GM21526 (cell line): ENCODE data around the gene NTM.

Experiments
- ATAC-seq: cut with Tn5 transposase; IDR thresholded peaks from one replicate; pipeline ENCODE4 v1.9.1; 2021; ENCODE audit warnings: moderate library complexity; ENCODE audit not compliant: unreplicated experiment, low FRiP score

The NTM gene

DNA sequence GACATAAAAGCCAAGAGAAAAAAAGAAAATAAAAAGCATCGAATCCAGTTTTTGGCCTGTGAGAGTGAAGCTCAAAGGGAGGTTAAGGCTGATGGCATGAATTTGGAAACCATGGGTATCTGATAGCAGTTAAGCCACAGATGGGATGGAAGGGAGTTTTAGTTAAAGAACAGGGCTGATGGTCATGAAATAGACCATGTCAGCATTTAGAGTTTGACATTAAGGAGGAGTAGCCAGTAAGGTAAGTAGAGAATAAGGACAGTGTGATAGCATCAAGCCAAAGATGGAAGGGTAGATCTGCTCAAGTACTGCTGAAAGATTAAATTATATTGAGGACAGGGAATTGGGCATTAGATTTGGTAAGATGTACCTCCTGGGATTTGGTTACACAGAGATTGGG lies 826.5 kb downstream of the NTM start:
- no peak for ATAC-seq

DNA sequence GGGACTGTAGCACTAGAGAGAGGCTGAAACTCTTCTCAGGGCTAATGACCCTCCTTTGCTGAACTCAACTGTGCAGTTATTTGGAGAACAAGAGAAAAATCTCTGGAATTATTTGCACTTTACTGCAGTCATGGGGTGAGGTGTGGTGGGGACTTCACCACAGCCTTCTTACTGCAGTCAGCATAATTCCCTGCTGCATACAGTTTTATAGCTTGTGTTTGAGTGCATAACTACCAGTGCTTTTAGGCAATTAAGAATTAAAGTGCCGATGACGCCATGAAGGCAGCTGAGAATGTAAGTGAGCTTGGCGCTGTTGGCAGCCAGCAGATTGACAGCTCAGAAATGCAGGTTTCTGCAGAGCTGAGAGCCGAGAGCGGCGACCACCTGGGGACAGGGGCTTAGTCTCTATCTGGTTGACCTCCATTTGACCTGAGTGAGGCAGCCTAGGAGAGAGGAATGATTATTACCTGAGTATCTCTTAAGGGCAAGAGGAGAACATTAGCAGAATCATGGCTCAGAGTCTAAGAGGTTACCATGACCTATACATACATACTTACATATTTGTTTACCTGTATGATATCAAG lies 830.0 kb downstream of the NTM start:
- no peak for ATAC-seq

DNA sequence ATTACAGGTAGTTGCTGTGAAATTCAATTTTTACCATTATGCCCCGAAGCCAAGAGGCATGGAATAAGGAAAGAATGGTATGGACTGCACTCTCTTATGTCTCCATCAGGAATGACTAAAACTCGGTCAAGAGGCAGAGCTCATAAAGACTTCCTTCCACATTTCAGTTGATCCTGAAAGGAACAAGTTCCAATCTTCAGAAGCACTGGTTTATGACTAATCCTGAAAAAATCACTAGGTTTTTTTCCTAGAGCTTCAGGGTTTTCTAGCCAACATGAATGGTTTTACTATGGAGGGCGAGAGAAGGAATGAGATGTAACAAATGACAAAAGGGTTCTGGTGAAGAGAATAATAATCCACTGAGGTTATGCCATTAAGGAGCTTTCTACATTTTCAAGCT lies 832.2 kb downstream of the NTM start:
- no peak for ATAC-seq

DNA sequence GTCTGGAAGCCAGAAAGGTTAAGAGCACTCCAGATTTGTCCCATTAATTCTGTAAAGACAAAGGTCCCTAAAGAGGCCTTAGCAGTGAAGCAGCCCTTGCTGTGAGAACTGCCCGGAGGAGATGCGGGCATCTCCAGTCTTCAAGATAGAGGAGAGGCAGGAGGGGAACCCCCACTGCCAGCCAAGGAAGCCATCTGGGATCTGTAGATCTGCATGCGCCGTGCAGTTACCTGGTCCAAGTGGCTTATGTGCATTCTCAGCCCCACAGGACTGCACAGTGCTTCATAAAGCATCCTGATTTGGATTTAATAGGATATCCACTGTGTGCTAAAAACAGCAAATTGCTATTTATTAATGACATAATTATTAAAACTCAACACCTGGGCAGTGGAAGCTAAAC lies 834.6 kb downstream of the NTM start:
- ATAC-seq, result no peak

DNA sequence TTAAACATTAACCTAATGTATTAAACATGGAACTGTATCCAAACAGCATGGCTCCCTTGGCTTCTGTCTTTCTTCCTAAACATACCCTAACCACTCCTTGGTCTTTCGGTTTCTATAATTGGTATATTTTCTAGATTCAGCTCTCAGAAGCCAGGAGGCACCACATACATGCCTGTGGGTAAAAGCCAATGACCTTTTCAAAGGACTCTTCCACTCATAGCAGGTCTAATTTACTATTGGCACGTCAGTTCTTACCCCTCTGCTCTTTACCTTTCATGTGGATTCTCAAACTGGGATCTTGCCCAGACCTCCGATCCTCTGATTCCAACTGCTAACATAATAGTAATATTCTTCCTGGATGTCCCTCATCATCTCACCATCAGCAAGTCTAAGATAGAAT lies 835.1 kb downstream of the NTM start:
- ATAC-seq, result no peak

DNA sequence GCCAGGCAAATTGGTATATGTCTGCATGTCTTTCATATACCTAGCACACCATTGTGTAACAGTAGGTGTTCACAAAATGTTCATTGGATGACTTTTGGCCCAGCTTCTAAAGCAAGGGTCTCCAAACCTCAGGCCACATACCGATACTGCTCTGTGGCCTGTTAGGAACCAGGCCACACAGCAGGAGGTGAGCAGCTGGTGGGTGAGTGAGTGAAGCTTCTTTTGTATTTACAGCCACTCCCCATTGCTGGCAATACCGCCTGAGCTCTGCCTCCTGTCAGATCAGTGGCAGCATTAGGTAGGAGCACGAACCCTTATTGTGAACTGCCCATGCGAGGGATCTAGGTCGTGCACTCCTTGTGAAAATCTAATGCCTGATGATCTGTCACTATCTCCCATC lies 836.6 kb downstream of the NTM start:
- ATAC-seq, result no peak

DNA sequence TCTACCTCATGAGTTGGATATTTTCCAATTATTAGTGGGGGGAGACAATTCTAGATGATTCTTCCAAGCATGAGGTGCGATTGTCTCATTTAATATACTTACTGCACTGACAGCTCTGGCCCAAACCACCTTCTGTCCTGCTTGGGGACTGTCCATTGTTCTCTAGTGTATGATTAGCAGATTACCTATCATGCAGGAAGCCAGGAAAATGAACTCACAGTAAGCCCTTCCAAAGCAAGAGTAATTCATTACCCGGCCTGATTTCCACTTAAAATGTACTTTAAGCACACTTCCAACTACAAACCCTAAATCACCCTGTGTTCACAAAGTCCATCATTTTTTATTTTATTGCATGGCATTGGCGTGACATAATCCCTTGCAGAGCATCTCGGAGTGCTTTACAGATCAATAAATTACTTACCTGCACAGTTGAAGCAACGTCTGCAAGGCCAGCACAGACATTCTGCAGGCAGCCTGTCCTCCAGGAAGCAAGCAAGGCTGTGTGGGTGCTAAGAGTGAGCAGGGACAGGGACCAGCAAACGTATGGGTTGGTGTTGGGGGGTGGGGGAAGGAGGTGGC lies 838.2 kb downstream of the NTM start:
- no peak for ATAC-seq

DNA sequence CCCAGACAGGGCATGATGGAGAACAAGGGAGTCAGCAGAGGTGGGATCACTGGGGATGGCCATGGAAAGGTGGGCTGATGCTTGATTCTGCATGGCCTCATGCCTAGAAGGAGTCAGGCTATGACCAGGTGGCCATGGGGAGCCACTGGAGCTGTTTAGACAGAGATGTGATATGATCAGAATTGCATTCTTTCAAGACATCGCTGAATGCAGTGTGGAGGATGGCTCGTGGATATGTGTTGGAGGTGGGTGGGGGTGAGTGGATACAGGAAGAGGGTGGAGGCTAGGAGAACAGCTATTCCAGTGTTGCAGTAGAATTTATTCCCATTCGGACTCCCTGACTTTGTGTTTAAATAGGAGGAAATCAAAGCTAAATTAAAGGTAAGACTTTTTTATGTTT lies 841.1 kb downstream of the NTM start:
- no peak for ATAC-seq

DNA sequence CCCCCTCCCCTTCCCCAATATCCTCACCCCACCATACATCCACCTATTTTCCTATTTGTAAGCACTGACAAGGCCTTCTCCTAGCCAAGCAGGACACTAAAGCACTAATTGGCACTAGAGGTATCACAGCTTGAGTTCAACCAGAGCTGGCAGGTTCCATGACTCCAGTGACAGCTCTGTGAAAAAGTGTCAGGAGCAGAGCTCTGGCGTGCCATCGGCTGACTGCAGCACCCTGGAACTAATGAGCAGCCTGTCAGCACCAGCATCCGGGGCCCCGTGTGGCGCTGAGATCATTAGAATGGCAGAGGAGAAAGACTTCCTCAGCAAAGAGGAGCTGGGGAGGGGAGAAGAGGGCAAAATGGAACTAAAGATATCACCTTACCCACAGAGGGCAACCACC lies 847.4 kb downstream of the NTM start:
- no peak for ATAC-seq

DNA sequence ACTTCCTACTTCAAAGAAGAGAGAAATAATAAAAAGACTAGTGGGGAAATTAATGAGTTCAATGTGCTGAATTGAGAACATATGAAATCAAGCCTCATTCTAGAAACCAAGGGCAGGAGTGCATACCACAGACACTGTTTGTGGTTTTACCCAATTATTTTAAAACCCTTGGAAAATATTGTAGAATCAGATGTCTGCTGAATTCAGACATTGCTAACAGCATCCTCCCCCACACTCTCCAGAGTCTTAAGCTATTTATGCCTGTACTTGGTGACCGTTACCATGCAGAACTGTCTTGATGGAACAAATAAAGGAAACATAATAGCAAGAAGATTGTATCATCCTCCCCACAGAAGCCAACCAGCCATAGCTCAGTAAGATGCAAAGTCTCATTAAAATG lies 850.1 kb downstream of the NTM start:
- no peak for ATAC-seq

DNA sequence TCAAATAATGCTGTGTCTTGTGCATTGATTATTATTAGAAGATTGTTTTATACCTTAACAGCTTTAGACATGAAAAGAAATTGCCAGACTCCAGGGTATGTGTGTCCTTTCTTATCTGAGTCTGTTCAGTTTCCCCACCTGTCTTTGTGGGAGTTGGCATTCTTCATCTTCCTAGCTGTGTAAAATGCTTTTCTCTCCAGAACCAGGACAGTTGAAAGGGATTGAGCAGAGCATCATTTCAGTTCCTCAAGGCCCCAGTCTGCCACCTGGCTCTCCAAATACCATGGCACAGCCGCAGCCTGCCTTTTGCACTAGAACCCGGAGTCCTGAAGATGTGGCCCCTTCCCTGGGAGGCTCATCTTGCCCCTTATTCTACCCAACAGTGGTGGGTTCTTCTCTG lies 851.9 kb downstream of the NTM start:
- ATAC-seq, result no peak

DNA sequence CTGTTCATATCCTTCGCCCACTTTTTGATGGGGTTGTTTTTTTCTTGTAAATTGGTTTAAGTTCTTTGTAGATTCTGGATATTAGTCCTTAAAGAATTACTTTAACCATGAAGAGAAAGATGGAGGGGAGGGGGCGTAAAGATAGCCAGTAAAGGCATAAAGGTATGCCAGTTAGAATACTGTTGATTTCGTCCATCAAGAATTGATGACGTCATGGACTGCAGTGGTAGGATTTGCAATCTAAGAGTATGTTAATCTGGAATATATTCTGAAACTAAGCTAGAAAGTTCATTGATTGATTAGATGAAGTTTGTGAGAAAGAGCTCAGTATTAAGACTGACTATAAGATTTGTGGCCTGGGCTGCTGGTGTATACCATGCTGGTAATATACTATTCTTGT lies 856.1 kb downstream of the NTM start:
- no peak for ATAC-seq

DNA sequence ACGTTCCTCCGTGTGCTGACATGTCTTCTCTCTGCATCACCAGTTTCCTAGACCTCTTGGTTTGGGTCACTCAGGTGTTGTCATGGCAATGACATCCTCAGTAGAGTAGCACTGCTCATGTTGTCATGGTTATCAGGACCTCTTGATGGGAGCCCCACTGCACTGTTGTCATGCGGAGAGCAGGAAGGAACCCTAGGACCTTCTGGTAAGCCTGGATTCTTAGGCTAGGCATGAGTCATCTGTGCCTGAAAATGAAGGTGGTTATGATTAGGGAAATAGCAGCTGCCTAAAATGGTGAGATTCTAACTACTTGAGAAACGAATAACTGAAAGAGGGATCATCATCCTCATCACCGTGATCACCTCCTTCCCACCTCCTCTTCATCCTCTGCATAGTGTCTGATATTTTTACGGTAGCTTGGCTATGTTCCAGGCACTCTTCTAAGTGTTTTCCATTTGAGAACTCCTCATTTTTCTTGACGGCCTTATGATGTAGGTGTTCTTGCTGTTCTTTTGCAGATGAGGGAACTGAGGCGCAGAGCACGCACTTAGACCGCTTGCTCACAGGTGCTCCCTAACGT lies 858.4 kb downstream of the NTM start:
- ATAC-seq, result no peak

DNA sequence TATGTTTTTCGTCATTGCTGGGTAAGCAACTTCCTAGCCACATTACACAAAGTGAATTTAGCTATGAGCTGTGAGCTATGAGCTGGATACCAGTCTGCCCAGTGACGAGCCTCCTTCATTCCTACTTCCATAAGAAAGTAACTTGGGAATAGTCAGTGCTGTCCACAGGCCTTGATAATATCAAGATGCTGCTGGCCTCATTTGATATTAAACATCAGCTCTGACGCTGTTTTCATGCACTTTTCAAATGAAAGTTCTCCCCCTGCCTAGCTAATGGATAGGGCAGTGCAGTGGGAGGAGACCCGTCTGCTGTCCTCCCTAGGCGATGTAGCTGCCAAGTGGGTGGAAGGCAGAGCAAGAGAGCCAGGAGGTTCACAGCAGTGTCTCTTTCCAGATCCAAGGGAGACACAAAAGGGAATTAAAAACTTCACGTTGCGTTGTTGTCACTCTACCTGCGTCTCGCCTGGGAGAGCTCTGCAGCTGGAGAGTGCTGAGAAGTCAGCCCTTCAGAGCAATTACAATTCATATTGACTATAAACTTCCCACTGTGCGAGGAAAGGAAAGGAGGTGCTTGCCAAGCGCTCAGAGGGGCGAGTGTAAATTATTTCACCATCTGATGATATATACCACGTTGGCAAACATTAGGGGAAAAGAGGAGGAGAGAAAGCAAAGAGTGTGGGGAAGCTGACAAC lies 861.4 kb downstream of the NTM start:
- ATAC-seq, result no peak

DNA sequence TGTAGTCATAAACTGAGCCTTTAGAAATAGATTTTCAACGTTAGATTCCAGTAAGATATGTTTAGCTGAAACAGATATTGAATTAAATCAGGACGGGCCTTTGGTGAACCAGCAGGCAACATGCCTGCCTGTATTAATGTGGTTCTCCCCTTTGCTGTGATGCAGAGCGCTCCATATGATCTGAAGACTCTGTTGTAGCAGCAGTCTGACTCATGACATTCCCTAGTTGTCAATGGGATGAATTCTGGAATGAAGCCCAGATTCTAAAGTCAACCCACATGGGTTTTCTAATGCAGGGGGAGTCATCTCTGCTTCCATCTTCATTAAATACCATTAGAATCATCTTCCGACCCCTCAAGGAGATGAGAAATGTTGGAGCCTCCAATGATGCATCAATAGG lies 864.5 kb downstream of the NTM start:
- ATAC-seq, result no peak

DNA sequence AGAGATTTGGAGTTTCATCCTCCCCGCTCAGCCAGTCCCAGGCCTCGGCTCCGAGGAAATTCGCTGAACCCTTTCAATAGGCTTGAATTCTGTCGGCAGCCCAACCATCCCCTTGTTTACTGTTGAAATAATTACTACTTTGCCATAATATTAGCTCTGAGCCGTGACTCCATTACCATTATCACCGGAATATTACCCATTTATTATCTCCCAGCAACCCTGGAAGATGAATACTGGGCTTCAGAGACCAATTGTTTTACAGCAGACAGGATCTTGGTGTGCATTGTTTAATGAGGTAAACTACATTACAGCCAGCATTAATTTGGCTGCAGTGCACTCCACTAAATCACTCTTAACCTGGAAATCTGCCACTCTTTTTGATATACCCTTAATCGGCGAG lies 867.4 kb downstream of the NTM start:
- ATAC-seq, result no peak

DNA sequence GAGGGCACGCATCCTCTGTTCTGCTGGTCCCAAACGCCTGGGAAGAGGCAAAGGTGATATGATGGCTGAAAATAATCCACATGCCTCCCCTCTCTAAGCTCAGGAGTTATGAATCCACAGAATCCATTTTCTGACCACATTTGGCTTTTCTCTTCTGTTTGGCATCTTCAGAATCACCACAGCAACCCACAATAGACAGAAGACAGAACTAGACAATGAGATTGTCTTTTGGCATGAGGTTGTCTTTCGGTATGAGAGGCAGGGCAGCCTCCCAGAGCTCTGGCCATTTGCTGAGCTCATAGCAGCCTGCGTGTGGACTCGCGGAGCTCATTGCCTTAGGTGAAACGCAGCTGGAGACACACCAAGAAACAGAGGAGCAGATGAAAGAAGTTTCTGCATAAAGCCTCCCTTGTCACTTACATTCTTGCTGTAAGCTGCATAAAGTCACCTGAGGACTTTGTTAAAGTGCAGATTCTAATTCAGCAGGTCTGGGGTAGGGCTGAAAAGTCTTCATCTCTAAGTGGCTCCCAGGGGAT lies 868.0 kb downstream of the NTM start:
- ATAC-seq, result no peak

DNA sequence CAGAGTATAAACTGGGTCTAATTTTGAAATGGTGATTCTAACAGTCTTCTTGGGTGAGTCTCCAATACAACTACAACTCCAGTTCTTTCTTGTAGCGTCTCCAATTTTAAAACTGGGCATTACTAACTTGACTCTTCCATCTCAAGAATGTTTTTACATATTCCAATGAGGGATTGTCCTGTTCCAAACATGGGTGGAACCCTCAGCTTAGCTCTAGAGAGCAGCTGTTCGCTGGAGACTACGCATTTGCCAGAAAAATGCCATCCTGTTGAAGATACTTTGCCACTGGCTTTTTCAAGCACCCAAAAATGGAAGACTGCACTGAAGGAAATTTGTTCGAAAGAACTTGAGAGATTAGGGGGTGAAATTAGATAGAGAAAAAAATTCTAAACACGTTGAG lies 870.0 kb downstream of the NTM start:
- no peak for ATAC-seq

DNA sequence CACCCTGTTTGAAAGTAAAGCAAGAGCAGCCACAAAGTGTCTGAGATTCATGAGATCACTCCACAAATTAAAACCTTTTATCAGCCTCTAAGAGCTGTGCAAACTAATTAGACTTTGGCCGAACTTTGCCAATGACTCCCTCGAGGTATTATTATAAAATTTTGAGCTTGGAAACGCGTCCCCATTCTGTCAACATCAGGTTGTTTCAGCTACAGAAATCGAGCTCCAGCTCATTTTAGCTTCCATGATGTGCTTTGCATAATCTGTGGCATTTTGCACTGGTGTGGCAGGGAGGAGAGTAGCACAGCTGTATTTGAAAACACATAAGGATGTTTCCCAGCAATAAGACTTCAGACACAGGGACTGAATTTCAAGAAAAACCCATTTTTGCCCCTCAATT lies 872.2 kb downstream of the NTM start:
- no peak for ATAC-seq

DNA sequence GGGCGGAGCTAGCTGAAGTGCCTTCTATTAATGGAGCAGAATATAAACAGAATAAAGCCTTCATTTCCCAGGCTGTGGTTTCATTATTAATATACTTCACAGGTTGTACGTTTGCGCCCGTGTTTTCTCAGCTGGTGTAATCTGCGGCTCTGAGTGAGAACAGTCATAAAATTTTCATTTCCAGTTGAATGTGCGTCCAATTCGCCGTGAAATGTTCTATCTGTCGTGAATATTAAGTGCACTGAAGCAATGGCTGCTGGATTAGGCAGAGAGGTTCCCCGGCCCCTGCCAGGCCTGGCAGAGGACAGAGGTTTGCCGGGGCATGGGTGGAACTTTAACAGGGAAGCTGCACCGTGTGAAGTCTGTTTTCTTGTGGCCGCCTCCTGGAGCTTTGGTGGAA lies 874.4 kb downstream of the NTM start:
- no peak for ATAC-seq

DNA sequence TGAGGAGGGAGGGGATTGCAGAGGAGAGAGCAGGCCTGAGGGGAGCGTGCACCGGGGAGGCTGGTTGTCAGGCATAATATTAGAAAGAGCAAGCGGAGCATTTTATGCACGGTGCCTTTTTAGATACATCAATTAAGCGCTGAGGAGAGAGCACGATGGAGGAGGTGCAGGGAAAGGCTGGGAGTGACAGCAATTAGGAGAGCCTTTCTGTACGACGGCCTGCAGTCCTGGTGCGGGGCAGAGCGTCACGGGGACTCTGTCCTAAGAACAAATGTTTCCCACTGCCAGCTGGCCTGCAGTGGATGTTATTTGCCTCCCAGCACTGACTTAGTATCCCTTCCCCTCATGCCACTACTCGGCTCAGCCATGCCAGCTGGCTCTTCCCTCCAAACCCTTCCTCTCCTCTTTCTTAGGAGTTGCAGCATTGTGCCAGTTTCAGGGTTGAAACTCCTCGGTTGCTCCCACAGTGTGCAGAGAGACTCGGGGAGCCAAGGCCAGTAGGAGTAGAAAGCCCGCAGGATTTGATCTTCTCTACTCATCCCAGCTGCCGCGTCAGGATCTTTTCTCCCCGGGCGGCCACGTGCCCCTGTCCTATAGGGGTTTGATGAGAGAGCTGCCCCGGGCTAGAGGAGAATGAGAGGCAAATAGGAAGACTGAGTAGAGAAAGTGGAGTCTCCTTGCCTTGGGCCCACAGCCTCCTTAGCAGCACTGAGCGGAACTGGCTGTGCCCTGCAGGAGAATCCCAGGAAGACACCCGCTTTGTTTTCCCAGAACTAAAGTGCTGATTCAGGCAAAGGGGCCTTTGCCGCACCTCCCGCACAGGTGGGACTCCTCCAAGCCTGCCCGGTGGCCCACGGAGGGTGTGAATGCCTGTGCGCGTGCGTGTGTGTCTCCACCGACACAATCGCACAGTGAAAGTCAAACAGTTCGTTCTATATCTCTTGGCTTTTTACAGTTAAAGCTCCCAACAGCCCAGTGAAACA lies 875.3 kb downstream of the NTM start:
- no peak for ATAC-seq
